ENCODE results near the gene OTOF. TPM values are rescaled to one million over a fixed set of nuclear protein-coding genes. Genes with fewer than 3 reads are reported as not detected.

The OTOF gene
- total and polyA plus RNA-seq, 2 of the 4 experiments (the other 2 are of a cell fraction), result 0.03 TPM; not detected in 1

GRCh38 chr2:26513261-26513660 is 35.3 kb upstream of the OTOF start:
- Histone ChIP-seq H2BK20ac (ENCODE audit: low read depth, low read length) (no peak overlapping the region), H2AFZ (replicated peaks; ENCODE audit: low read length, poor library complexity) (no peak overlapping the region), H3K27ac (ENCODE audit: insufficient read depth, low read length) (no peak overlapping the region), H4K8ac (ENCODE audit: low read depth in 2 of 2, low read length in 2 of 2) (no peak overlapping the region), H3K4ac (ENCODE audit: low read depth, low read length) (no peak overlapping the region), H2BK120ac (ENCODE audit: low read depth, low read length) (no peak overlapping the region), H3K4me1 (ENCODE audit: control insufficient read depth, insufficient read depth, low read length) (no peaks in the 10 kb centered on the region), H4K20me1 (ENCODE audit: insufficient read depth, low read length) (no peaks in the 10 kb centered on the region), H3K4me2 (ENCODE audit: low read depth, low read length) (no peak overlapping the region), H3K9me1 (ENCODE audit: insufficient read depth, low read length) (no peaks in the 10 kb centered on the region), H3K27me3 (ENCODE audit: control insufficient read depth, insufficient read depth, low read length) (peaks cover 59% of the 10 kb centered on the region), H3K18ac (ENCODE audit: low read depth, low read length) (no peak overlapping the region), H3K9me3 (ENCODE audit: control insufficient read depth, insufficient read depth, low read length) (no peaks in the 10 kb centered on the region), H3K4me3 (ENCODE audit: insufficient read depth, low read depth, low read length) (no peak overlapping the region), H2AK9ac (replicated peaks; ENCODE audit: low read depth, low read length, poor library complexity) (peak overlapping the region; percentile 24), H4K91ac (ENCODE audit: insufficient read depth, low read depth, low read length) (no peak overlapping the region), H3K36me3 (ENCODE audit: control insufficient read depth, insufficient read depth, low read length) (no peaks in the 10 kb centered on the region), H3K56ac (ENCODE audit: extremely low read depth, insufficient read depth, low read length) (no peak overlapping the region), H4K5ac (ENCODE audit: low read depth, low read length) (no peak overlapping the region), H2AK5ac (ENCODE audit: low read depth, low read length) (no peak overlapping the region), H3K14ac (replicated peaks; ENCODE audit: low read depth, low read length) (no peak overlapping the region), H3K23ac (ENCODE audit: low read depth, low read length) (no peak overlapping the region), H3K9ac (ENCODE audit: low read depth, low read length) (no peak overlapping the region), H3K79me1 (ENCODE audit: low read depth in 1 of 2, low read length in 2 of 2) (no peaks in the 10 kb centered on the region), H2BK15ac (ENCODE audit: low read depth, low read length) (no peak overlapping the region), H2BK5ac (ENCODE audit: low read depth, low read length, poor library complexity, severe bottlenecking) (no peak overlapping the region)
- in situ Hi-C loops (cut with MboI; ENCODE audit: low sequenced_read_pairs) (no loop called here), intact Hi-C loops (cut with micrococcal nuclease) (no loop called here), dilution Hi-C loops (cut with HindIII; ENCODE audit: low sequenced_read_pairs, unreplicated experiment) (no loop called here)
- no TSS peak for BruUV-seq (replicated peaks)
- TF ChIP-seq FOS (IDR thresholded peaks at IDR 0.05; ENCODE audit: low read depth, low read length) (no peak), CEBPB (IDR thresholded peaks at IDR 0.05; ENCODE audit: low read depth, low read length) (no peak), MXI1 (IDR thresholded peaks at IDR 0.05; ENCODE audit: borderline replicate concordance, low read depth, low read length) (no peak), ELK1 (IDR thresholded peaks at IDR 0.05; ENCODE audit: borderline replicate concordance, low read depth, low read length) (no peak), POLR2A (IDR thresholded peaks at IDR 0.05; ENCODE audit: low read depth, low read length) (no peak), BHLHE40 (IDR thresholded peaks at IDR 0.05; ENCODE audit: low read depth, low read length) (no peak), SMC3 (IDR thresholded peaks at IDR 0.05; ENCODE audit: low read depth, low read length) (no peak)
- POLR2A ChIA-PET (ENCODE audit: unreplicated experiment), result no interaction called here
- no CpG with 5 or more reads among the region's 9 CpGs for WGBS, 2 experiments (ENCODE audit: extremely low coverage in 2 of 2, insufficient read length in 1 of 2)
- ATAC-seq (ENCODE audit: low read depth) (no peak), DNase-seq (no peak)
- CTCF ChIA-PET, result no interaction called here
